Activated B cell treated with CpG ODN at 0.5 μM for 24 hours (primary cell): ENCODE data around the gene CCN5. TPM values are rescaled to one million over a fixed set of nuclear protein-coding genes. Genes with fewer than 3 reads are reported as not detected.
A peak's percentile ranks its signal among the peaks of the same experiment; 100 is the strongest.

Experiments
- ATAC-seq: fragments of 200-7000 bp; cut with Tn5 transposase; one replicate; pipeline ENCODE4 v1.10.0; 2021; ENCODE audit warnings: low read depth, mild to moderate bottlenecking, moderate library complexity
- CTCF ChIA-PET: fragments of 350-600 bp; sonication (Branson Sonifier 250); formaldehyde crosslinking; loops from one replicate; lab custom pipeline; 2021; ENCODE audit warnings: antibody characterized with exemption; lab: Charles Lee
- POLR2A ChIA-PET: fragments of 350-600 bp; sonication (Branson Sonifier 250); formaldehyde crosslinking; loops from one replicate; lab custom pipeline; 2021; ENCODE audit warnings: antibody characterized with exemption; lab: Charles Lee
- DNase-seq: peaks from one replicate; pipeline ENCODE4 v3.0.0; 2022
- H3K27ac Mint-ChIP-seq: one replicate; pipeline ENCODE4 v1.8.0; 2020; ENCODE audit warnings: mixed read lengths
- H3K27me3 Mint-ChIP-seq: one replicate; pipeline ENCODE4 v1.8.0; 2021; ENCODE audit warnings: mixed read lengths
- H3K36me3 Mint-ChIP-seq: one replicate; pipeline ENCODE4 v1.8.0; 2021; ENCODE audit warnings: low read depth, mixed read lengths
- H3K4me1 Mint-ChIP-seq: one replicate; pipeline ENCODE4 v1.8.0; 2021; ENCODE audit warnings: mixed read lengths
- H3K4me3 Mint-ChIP-seq: one replicate; pipeline ENCODE4 v1.8.0; 2020; ENCODE audit warnings: mild to moderate bottlenecking, mixed read lengths
- H3K9me3 Mint-ChIP-seq: one replicate; pipeline ENCODE4 v1.8.0; 2020; ENCODE audit warnings: mixed read lengths
- CTCF ChIP-seq: fragments of 200-600 bp; IDR thresholded peaks from one replicate; pipeline ENCODE4 v1.8.0; 2022; ENCODE audit warnings: antibody characterized with exemption, mild to moderate bottlenecking
- intact Hi-C: fragments of 100-400 bp; cut with micrococcal nuclease; formaldehyde crosslinking; loops from one replicate; pipeline ENCODE4 v1.15.1; 2024
- total RNA-seq: library from RNA; stranded (reverse); gene quantifications from 2 replicates; pipeline ENCODE4 v1.2.3, GENCODE V29; 2022

The CCN5 gene
- total RNA-seq, 1 donor from 2014 or later, result not detected

- no peaks in the 10 kb centered on the region for H3K36me3 Mint-ChIP-seq
- H3K27me3 Mint-ChIP-seq, result no peaks in the 10 kb centered on the region
- no peaks in the 10 kb centered on the region for H3K4me1 Mint-ChIP-seq
- ChIA-PET CTCF (interaction anchor here (0.9 kb wide), 1 partner anchor 17 kb away, joined by 4 read pairs; no protein-coding TSS in a partner anchor), POLR2A (no interaction called here)
- no peak overlapping the region for H3K27ac Mint-ChIP-seq
- ATAC-seq, result no peak
- intact Hi-C loops, result loop anchor here (5.0 kb wide), 2 partner anchors 113 to 208 kb away; partner anchors contain the start of gene SERINC3
- H3K9me3 Mint-ChIP-seq, result no peaks in the 10 kb centered on the region
- no peak for DNase-seq
- H3K4me3 Mint-ChIP-seq, result no peak overlapping the region
- no peak for TF ChIP-seq CTCF
Measured at GRCh38 chr20:44730441-44730840, 15.3 kb downstream of the CCN5 start.

- Mint-ChIP-seq H3K27ac (no peak overlapping the region), H3K36me3 (no peaks in the 10 kb centered on the region), H3K9me3 (peaks cover 2% of the 10 kb centered on the region), H3K4me1 (peaks cover 6% of the 10 kb centered on the region), H3K27me3 (no peaks in the 10 kb centered on the region), H3K4me3 (no peak overlapping the region)
- intact Hi-C loops, result loop anchor here (5.0 kb wide), 2 partner anchors 114 to 209 kb away; partner anchors contain the start of gene SERINC3
- TF ChIP-seq CTCF, result no peak
- CTCF ChIA-PET, result interaction anchor here (1.6 to 2.0 kb wide), 4 partner anchors 47 to 347 kb away, joined by 4 to 11 read pairs (median 6); no protein-coding TSS in a partner anchor
- no peak for ATAC-seq
- POLR2A ChIA-PET, result no interaction called here
- no peak for DNase-seq
Measured at GRCh38 chr20:44731657-44732056, 16.5 kb downstream of the CCN5 start.

GRCh38 chr20:44732327-44732726 is 17.2 kb downstream of the CCN5 start:
- DNase-seq (no peak), ATAC-seq (no peak)
- ChIA-PET POLR2A (no interaction called here), CTCF (interaction anchor here (0.5 to 2.0 kb wide), 7 partner anchors 47 to 515 kb away, joined by 3 to 11 read pairs (median 5); no protein-coding TSS in a partner anchor)
- Mint-ChIP-seq H3K9me3 (peaks cover 2% of the 10 kb centered on the region), H3K36me3 (no peaks in the 10 kb centered on the region), H3K4me3 (no peak overlapping the region), H3K27me3 (no peaks in the 10 kb centered on the region), H3K4me1 (peaks cover 8% of the 10 kb centered on the region), H3K27ac (no peak overlapping the region)
- intact Hi-C loops, result loop anchor here (5.0 kb wide), 2 partner anchors 115 to 210 kb away; partner anchors contain the start of gene SERINC3
- TF ChIP-seq CTCF, result no peak

GRCh38 chr20:44733341-44734069 is 18.3 kb downstream of the CCN5 start:
- Mint-ChIP-seq H3K9me3 (peaks cover 2% of the 10 kb centered on the region), H3K27me3 (no peaks in the 10 kb centered on the region), H3K27ac (no peak overlapping the region), H3K36me3 (no peaks in the 10 kb centered on the region), H3K4me1 (peaks cover 8% of the 10 kb centered on the region), H3K4me3 (no peak overlapping the region)
- ATAC-seq, result peak; percentile 74
- DNase-seq, result peak; percentile 27
- no peak for TF ChIP-seq CTCF
- CTCF ChIA-PET, result interaction anchor here (1.0 to 2.0 kb wide), 7 partner anchors 48 to 516 kb away, joined by 3 to 11 read pairs (median 5); no protein-coding TSS in a partner anchor
- POLR2A ChIA-PET, result no interaction called here
- intact Hi-C loops, result loop anchor here (1.0 to 5.0 kb wide), 8 partner anchors 48 to 516 kb away; partner anchors contain the start of genes FITM2 and SERINC3

GRCh38 chr20:44734938-44735337 is 19.8 kb downstream of the CCN5 start:
- ChIA-PET CTCF (no interaction called here), POLR2A (no interaction called here)
- ATAC-seq, result no peak
- DNase-seq, result no peak
- Mint-ChIP-seq H3K4me3 (no peak overlapping the region), H3K4me1 (peaks cover 8% of the 10 kb centered on the region), H3K9me3 (peaks cover 5% of the 10 kb centered on the region), H3K36me3 (no peaks in the 10 kb centered on the region), H3K27me3 (no peaks in the 10 kb centered on the region), H3K27ac (no peak overlapping the region)
- TF ChIP-seq CTCF, result no peak
- intact Hi-C loops, result loop anchor here (5.0 kb wide), 2 partner anchors 118 to 213 kb away; partner anchors contain the start of gene SERINC3
